GM12873 (cell line): ENCODE measurements around the gene PPP2R3A.

ENCODE experiments used
- CTCF ChIP-seq: IDR thresholded peaks from 2 replicates; pipeline ENCODE4 v1.5.1; 2012; ENCODE audit warnings: low read depth, mild to moderate bottlenecking, moderate library complexity, low read length, control low read depth; ENCODE audit not compliant: insufficient read depth; ENCODE audit errors: missing control alignments

PPP2R3A gene

GRCh38 chr3:136142592-136142991 lies 177.1 kb downstream of the PPP2R3A start:
- TF ChIP-seq CTCF, result no peak

- TF ChIP-seq CTCF, result no peak
Measured at GRCh38 chr3:136146981-136147729, 181.6 kb downstream of the PPP2R3A start.

- no peak for TF ChIP-seq CTCF
Measured at GRCh38 chr3:136149667-136150066, 184.1 kb downstream of the PPP2R3A start.

- no peak for TF ChIP-seq CTCF
Measured at GRCh38 chr3:136151219-136151618, 185.7 kb downstream of the PPP2R3A start.

GRCh38 chr3:136152176-136152843 lies 186.8 kb downstream of the PPP2R3A start:
- TF ChIP-seq CTCF, result no peak

- no peak for TF ChIP-seq CTCF
Measured at GRCh38 chr3:136152963-136153362, 187.4 kb downstream of the PPP2R3A start.

- TF ChIP-seq CTCF, result no peak
Measured at GRCh38 chr3:136161516-136161915, 196.0 kb downstream of the PPP2R3A start.
